Progenitor cell of endocrine pancreas (in vitro differentiated cells): ENCODE measurements around the gene NAP1L1. TPM values are rescaled to one million over a fixed set of nuclear protein-coding genes. Genes with fewer than 3 reads are reported as not detected.
"Not testable (repeated sequence)": the region's sequence is repeated elsewhere in the genome, so short reads cannot be mapped to it uniquely, and the experiment has no call there.

Source experiments
- DNase-seq: peaks from one replicate; pipeline ENCODE4 v3.0.0; 2021; ENCODE audit warnings: low spot score; ENCODE audit not compliant: unreplicated experiment
- H3K27ac Mint-ChIP-seq: 2 replicates; pipeline ENCODE4 v1.8.0; 2021; ENCODE audit warnings: mild to moderate bottlenecking, moderate library complexity, mixed read lengths
- H3K27me3 Mint-ChIP-seq: 2 replicates; pipeline ENCODE4 v1.8.0; 2021; ENCODE audit warnings: mixed read lengths
- H3K36me3 Mint-ChIP-seq: 2 replicates; pipeline ENCODE4 v1.8.0; 2022; ENCODE audit warnings: mixed read lengths; ENCODE audit not compliant: insufficient read depth
- H3K4me1 Mint-ChIP-seq: 2 replicates; pipeline ENCODE4 v1.8.0; 2021; ENCODE audit warnings: low read depth, mixed read lengths
- H3K4me3 Mint-ChIP-seq: 2 replicates; pipeline ENCODE4 v1.8.0; 2021; ENCODE audit warnings: low read depth, mild to moderate bottlenecking, moderate library complexity, mixed read lengths
- H3K9me3 Mint-ChIP-seq: 2 replicates; pipeline ENCODE4 v1.8.0; 2021; ENCODE audit warnings: low read depth, mixed read lengths
- total RNA-seq: library from RNA; stranded (reverse); gene quantifications from 2 replicates; pipeline ENCODE4 v1.2.1, GENCODE V29; 2021
- TF ChIP-seq, protein P1 (sequence below): fragments of 200-600 bp; sonication (generic); IDR thresholded peaks from one replicate; pipeline ENCODE4 v1.5.0; 2021; ENCODE audit warnings: antibody characterized with exemption, mild to moderate bottlenecking; ENCODE audit not compliant: unreplicated experiment

Gene NAP1L1
- total RNA-seq, 1 donor from 2014 or later: 785 TPM

DNA sequence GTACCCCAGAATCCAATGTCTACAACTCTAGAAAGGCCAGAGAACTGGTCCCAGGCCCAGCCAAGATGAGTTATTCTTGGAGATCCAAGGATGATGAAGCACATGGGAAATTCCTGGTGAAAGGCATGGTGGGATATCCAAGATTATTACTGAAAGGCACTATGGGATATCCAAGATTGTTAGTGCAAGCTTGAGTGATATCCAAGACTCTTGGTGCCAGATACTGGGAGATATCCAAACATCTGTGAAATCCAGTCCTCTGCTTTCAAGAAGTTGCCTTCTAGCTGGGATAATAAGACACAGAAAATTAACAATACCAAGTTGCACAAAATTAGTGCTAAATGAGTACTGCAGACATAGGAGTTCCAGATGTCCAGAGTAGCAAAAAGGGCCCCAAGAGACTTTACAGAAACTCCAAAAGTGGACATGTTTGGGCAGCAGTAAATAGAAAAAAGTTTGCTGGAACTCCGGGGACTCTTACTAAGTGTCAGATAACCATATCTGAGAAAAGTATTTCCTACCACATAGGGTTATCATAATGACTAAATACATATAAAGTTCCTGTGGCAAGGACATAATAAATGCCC is 87.5 kb downstream of the NAP1L1 start:
- Mint-ChIP-seq H3K4me1 (peaks cover 10% of the 10 kb centered on the region), H3K36me3 (no peaks in the 10 kb centered on the region), H3K9me3 (no peaks in the 10 kb centered on the region), H3K27me3 (no peaks in the 10 kb centered on the region), H3K27ac (no peak overlapping the region), H3K4me3 (no peak overlapping the region)
- TF ChIP-seq, protein P1, sequence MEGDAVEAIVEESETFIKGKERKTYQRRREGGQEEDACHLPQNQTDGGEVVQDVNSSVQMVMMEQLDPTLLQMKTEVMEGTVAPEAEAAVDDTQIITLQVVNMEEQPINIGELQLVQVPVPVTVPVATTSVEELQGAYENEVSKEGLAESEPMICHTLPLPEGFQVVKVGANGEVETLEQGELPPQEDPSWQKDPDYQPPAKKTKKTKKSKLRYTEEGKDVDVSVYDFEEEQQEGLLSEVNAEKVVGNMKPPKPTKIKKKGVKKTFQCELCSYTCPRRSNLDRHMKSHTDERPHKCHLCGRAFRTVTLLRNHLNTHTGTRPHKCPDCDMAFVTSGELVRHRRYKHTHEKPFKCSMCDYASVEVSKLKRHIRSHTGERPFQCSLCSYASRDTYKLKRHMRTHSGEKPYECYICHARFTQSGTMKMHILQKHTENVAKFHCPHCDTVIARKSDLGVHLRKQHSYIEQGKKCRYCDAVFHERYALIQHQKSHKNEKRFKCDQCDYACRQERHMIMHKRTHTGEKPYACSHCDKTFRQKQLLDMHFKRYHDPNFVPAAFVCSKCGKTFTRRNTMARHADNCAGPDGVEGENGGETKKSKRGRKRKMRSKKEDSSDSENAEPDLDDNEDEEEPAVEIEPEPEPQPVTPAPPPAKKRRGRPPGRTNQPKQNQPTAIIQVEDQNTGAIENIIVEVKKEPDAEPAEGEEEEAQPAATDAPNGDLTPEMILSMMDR: no peak
- no peak for DNase-seq

DNA sequence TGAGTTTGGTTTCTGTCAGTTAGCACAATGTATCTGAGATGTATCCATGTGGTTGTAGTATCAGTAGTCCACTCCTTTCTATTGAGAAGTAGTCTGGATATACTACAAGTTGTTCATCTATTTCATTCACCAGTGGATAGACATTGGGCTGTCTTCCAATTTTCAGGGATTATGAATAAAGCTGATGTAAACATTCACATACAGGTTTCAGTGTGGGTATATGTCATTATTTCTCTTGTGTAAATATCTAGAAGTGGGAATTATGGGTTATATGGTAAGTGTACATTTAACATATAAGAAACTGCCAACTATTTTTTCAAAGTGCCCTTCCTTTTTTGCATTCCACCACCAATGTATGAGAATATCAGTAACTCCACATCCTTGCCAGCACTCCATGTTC is 88.8 kb downstream of the NAP1L1 start:
- Mint-ChIP-seq H3K27ac (no peak overlapping the region), H3K27me3 (no peaks in the 10 kb centered on the region), H3K4me3 (no peak overlapping the region), H3K9me3 (no peaks in the 10 kb centered on the region), H3K4me1 (peaks cover 11% of the 10 kb centered on the region), H3K36me3 (no peaks in the 10 kb centered on the region)
- TF ChIP-seq, protein P1: no peak
- no peak for DNase-seq

DNA sequence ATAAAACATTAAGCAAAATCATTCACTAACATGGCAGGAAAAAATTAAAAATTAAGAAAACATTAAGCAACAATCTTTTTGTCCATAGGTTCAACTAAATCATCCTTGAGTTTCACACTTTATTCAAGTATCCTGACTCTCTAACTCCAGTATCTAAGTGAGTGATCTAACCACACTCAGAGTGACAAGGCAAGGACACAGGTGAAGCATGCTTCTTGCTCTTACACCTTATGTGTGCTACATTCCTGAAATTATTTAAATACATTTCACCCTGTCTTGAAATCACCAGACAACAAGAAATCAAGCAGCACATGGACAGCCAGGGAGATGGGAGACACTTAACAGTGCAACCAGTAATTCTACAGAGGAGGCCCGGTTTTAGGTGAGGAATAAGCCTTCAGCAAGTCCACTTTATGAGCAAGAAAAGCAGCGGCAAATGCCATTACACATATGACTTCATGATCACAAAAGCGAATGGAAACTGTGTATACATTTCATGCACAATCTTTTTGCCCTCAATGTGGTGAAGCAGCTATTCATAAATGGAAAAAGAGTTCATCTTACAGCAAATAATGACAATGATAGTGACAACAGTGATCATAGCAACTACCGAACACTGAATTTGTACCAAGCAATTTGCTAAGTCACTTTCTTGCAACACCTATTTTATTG is 90.3 kb downstream of the NAP1L1 start:
- Mint-ChIP-seq H3K27me3 (no peaks in the 10 kb centered on the region), H3K4me1 (peaks cover 21% of the 10 kb centered on the region), H3K27ac (no peak overlapping the region), H3K4me3 (no peak overlapping the region), H3K9me3 (peaks cover under 1% of the 10 kb centered on the region), H3K36me3 (no peaks in the 10 kb centered on the region)
- no peak for DNase-seq
- TF ChIP-seq, protein P1: no peak

DNA sequence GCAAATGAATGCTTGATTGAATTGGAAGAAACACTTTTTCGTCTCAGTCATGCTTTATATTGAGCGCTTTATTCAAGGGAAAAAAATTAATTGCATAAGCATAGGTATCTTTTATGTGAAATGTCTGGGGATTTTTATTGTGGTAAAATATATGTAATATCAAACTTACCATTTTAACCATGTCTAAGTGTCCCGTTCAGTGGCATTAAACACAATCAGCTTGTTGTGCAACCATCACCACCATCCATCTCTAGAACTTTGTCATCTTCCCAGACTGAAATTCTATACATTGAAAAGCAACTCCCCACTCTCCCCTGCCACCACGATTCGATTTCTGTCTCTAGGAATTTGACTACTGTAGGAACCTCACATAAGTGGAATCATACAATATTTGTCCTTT is 92.7 kb downstream of the NAP1L1 start:
- no peak overlapping the region for H3K27ac Mint-ChIP-seq
- TF ChIP-seq, protein P1: no peak
- H3K36me3 Mint-ChIP-seq: peaks cover 12% of the 10 kb centered on the region
- no peak for DNase-seq
- H3K4me1 Mint-ChIP-seq: peaks cover 26% of the 10 kb centered on the region
- no peaks in the 10 kb centered on the region for H3K27me3 Mint-ChIP-seq
- H3K4me3 Mint-ChIP-seq: no peak overlapping the region
- peaks cover 7% of the 10 kb centered on the region for H3K9me3 Mint-ChIP-seq

DNA sequence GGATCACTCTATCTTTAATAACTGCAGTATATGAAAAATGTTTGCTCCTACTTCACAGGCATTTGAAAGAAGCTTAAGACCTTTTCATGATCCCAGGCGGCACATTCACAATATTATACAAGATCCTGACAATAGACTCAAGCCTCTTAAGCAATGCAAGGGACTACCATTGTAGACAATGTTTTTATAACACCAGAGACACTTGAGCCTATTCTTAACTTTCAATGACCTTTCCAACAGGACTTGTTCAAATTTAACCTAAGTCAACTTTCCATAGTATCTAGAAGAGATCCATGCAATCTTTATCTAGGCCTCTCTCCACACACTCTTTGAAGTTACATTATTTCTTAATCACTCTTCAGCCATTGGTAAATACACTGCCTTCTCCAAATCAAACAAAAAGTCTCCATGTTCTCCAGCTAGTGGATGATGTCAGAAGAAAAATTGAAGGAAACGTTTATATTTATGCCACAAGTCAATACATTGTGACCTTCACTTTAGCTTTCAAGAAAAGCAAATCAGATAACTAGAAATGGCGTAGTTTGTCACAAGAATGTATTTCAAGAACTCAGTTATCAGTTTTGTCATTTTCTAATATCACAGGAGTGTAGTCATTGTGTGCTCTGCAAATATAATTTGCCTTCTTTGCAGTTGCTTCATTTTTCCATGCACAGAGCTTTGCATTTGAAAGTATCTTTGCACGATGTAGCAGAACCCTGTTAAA is 94.1 kb downstream of the NAP1L1 start:
- H3K4me3 Mint-ChIP-seq: no peak overlapping the region
- H3K27me3 Mint-ChIP-seq: no peaks in the 10 kb centered on the region
- peaks cover 39% of the 10 kb centered on the region for H3K4me1 Mint-ChIP-seq
- H3K27ac Mint-ChIP-seq: peak overlapping the region; percentile 87
- H3K9me3 Mint-ChIP-seq: peaks cover 7% of the 10 kb centered on the region
- DNase-seq: no peak
- peaks cover 12% of the 10 kb centered on the region for H3K36me3 Mint-ChIP-seq
- TF ChIP-seq, protein P1: no peak

DNA sequence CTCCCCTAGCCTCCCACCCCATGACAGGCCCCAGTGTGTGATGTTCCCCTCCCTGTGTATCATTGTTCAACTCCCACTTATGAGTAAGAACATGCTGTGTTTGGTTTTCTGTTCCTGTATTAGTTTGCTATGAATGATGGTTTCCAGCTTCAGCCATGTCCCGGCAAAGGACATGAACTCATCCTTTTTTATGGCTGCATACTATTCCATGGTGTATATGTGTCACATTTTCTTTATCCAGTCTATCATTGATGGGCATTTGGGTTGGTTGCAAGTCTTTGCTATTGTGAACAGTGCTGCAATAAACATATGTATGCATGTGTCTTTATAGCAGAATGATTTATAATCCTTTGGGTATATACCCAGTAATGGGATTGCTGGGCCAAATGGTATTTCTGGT is 96.8 kb downstream of the NAP1L1 start:
- H3K4me1 Mint-ChIP-seq: peaks cover 44% of the 10 kb centered on the region
- H3K27ac Mint-ChIP-seq, H3K27me3 Mint-ChIP-seq, DNase-seq, H3K9me3 Mint-ChIP-seq, H3K4me3 Mint-ChIP-seq: not testable (repeated sequence)
- peaks cover 12% of the 10 kb centered on the region for H3K36me3 Mint-ChIP-seq
